KOPT-K1 (cell line): Measurements from ENCODE around the gene TAPT1.
"Not testable (repeated sequence)": the region's sequence is repeated elsewhere in the genome, so short reads cannot be mapped to it uniquely, and the experiment has no call there.

Experiments
- H3K27ac ChIP-seq: fragments of 200-600 bp; sonication (generic); 2 replicates; pipeline ENCODE4 v1.5.1; 2016; ENCODE audit warnings: antibody characterized with exemption, mild to moderate bottlenecking, low read depth, low read length; ENCODE audit not compliant: poor library complexity, severe bottlenecking
- H3K36me3 ChIP-seq: fragments of 200-600 bp; sonication (generic); 2 replicates; pipeline ENCODE4 v1.5.1; 2017; ENCODE audit warnings: antibody characterized with exemption, mild to moderate bottlenecking, low read length, moderate library complexity; ENCODE audit not compliant: insufficient read depth
- H3K9me3 ChIP-seq: fragments of 200-600 bp; sonication (generic); 2 replicates; pipeline ENCODE4 v1.5.1; 2017; ENCODE audit warnings: antibody characterized with exemption, low read length, mild to moderate bottlenecking; ENCODE audit not compliant: insufficient read depth, poor library complexity, severe bottlenecking

Gene TAPT1

DNA sequence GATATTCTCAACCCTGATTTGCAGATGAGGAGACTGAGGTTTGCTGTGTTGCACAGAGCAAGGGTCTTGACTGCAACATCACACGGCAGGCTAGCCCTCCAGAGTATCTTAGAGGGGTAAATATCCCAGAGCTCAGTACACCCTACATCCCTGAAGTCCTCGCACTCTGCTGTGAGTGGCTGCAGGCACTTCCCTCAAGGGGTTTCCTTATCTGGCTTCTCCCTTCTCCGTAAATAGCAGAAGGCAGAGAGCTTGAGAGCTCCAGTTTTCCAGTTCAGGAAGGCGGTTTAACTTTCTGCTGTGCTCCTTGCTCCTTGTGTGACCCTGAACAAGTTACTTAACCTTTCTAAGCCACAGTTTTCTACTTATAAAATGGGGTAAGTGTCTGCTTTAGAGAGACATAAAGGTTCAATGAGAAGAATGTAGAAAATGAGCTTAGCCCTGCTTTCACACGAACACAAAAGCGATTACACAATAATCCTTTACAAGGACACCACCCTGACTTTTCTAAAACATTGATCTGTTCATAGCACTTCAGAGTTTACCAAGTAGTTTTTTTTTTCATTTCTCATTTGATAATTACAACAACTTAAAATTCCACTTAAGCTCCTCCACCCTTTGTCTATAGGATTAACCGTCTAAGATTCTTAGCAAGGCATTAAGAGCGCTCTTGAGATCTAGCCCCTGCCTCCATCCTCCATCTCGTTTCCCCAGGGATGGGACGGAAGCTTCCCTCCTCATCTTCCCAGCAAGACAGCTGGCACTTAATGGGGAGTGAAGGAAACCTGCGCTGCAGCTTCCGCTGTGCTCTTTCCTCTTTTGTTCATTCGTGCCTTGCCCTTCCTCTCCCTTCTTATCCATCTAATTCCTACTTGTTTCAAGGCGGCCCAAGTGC, 68.4 kb downstream of the TAPT1 start:
- Histone ChIP-seq H3K36me3 (peaks cover 30% of the 10 kb centered on the region), H3K27ac (no peak overlapping the region), H3K9me3 (no peaks in the 10 kb centered on the region)

DNA sequence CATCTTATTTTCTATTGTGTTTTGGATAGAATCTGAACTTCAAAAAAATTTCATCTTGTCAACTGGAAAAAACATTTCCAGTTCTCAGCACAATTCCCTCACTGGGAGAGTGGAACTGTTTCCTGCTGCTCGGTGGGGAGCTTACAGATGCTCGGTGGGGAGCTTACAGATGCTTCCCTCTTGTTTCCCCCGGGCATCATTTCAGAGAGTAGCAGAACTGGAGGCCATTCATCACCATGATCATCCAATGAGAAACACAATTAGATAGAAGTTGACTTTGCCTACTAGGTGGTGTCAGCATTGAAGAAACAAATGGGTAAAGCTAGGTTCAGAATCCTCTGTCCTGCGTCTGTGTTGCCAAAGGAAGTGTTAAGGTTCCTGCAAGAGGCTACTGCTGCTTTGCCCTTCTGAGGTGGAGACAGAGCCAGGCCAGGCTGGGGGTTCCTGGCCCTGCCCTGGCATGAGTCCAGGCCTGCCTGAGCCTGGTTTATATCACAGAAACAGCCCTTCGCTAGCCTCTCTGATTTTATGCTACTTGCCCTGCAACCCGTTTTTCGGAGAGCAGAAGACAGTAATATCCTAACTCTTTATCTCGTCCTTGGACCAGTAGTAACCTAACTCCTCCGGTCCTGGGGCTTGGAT, 70.6 kb downstream of the TAPT1 start:
- H3K27ac ChIP-seq: no peak overlapping the region
- no peaks in the 10 kb centered on the region for H3K9me3 ChIP-seq
- H3K36me3 ChIP-seq: peaks cover 9% of the 10 kb centered on the region

DNA sequence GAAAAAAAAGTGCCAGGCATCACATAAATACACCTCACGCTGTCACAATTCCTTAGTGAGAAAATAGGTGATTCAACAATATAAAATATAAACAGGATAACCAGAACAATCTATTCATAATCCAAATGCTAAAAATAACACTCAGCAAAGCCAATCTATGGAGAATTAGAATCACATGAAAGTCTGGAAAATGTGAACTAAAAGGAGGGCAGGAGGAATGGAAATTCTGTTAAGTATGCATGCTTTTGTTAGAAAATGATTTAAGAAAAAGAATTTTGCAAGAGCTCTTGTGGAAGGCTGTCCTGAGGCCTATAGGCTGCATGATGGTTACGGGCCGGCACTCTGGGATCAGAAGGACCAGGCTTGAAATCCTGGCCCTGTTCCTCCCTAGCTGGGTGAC, 71.8 kb downstream of the TAPT1 start:
- Histone ChIP-seq H3K9me3 (no peaks in the 10 kb centered on the region), H3K27ac (no peak overlapping the region), H3K36me3 (no peaks in the 10 kb centered on the region)

DNA sequence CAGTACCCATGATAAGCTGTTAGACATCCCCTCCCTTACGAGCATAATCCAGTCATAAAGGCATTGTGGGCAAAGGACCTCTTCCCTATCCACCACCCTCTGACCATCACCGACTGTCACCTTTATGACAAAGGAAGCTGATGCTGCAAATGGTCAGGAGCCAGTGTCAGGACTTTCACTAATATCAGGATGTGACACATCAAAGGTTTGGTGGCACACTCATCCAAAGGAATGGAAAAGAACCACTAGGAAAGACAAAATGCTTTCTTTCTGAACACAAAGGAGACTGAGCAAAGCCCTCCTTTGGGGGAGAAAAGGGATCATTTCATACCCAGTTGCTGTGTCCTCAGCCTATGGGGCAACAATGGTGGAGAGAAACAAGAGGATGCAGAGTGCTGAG, 75.6 kb downstream of the TAPT1 start:
- Histone ChIP-seq H3K9me3 (no peaks in the 10 kb centered on the region), H3K36me3 (no peaks in the 10 kb centered on the region), H3K27ac (no peak overlapping the region)

DNA sequence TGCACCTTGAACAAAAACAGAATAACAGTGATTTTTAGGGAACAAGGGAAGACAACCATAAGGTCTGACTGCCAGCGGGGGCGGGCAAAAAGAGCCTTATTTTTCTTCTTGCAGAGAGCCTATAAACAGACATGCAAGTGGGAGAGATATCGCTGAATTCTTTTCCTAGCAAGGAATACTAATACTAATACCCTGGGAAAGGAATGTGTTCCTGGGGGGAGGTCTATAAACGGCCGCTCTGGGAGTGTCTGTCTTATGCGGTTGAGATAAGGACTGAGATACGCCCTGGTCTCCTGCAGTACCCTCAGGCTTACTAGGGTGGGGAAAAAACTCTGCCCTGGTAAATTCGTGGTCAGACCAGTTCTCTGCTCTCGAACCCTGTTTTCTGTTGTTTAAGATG, 81.4 kb downstream of the TAPT1 start:
- H3K36me3 ChIP-seq, H3K9me3 ChIP-seq, H3K27ac ChIP-seq: not testable (repeated sequence)

- Histone ChIP-seq H3K36me3 (no peaks in the 10 kb centered on the region), H3K9me3 (peaks cover 5% of the 10 kb centered on the region), H3K27ac (no peak overlapping the region)
These were observed 83.5 kb downstream of the TAPT1 start for GRCh38 chr4:16142598-16143310.

GRCh38 chr4:16140879-16141249, 85.4 kb downstream of the TAPT1 start:
- peaks cover 5% of the 10 kb centered on the region for H3K9me3 ChIP-seq
- no peak overlapping the region for H3K27ac ChIP-seq
- H3K36me3 ChIP-seq: no peaks in the 10 kb centered on the region

DNA sequence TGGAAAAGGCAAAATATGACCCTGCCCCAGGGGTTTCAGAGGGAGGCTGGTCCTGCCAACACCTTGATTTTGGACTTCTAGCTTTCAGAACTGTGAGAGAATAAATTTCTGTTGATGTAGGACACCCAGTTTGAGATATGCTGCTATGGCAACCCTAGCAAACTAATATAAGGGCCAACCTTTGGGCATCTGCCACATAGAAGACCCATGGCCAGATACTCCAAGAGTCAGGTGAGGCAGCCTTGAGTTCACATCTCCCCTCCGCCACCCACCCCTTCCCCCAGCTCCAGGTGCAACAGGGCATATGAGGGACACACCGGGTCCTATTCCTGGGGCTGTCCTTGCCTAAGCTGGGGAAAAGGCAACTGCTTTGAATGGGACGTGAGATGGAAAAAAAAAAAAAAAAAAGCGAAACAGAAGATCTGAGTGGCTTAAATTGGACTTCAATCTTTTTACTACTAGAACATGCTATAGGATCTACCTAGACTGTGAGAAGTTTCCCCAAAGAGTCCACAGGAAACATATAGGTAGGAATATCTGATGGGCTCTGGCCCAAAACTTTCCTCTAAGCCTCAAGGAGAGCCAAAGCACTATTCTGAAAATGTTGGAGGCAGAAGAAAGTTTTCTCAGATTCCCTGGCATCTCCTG, 85.9 kb downstream of the TAPT1 start:
- Histone ChIP-seq H3K27ac (no peak overlapping the region), H3K9me3 (peaks cover 3% of the 10 kb centered on the region), H3K36me3 (no peaks in the 10 kb centered on the region)

DNA sequence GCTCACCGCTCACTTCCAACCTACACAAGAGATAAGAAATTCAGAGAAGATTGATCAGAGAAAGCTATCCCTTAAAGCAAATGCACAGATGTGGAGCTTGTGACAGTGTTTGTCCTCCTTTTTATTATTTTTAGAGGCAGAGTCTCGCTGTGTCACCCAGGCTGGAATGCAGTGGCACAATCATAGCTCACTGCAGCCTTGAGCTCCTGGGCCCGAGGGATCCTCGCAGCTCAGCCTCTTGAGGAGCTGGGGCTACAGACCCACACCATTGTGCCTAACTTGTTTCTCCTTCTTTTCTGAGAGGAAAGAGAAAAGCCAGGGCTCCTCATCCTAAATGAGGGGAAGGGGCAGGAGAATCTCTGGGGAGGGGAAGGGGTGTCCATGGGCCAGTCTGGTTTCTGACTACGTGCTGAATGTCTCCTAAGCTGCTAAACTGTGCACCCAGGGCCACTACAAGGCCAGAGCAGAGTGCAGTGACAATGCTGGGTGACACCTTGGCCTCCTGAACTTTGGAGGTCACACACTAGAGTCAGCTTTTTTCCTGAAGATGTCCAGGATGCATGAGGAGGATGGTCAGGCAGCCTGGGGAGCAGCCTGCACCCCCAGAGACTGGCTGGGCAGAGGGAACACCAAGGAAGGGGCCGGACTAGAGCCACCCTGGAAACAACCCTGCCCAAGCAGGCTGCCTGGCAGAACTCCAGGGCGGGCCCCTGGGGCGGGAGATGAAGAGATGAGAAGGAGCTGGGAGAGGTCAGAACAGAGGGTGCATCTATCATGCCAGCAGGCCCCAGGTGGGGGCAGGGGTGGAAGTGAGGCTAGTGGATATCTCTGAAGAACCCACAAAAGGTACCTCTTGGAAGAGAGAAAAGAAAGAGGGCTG, 87.0 kb downstream of the TAPT1 start:
- H3K27ac ChIP-seq: no peak overlapping the region
- no peaks in the 10 kb centered on the region for H3K9me3 ChIP-seq
- no peaks in the 10 kb centered on the region for H3K36me3 ChIP-seq

GRCh38 chr4:16136827-16137226, 89.4 kb downstream of the TAPT1 start:
- no peaks in the 10 kb centered on the region for H3K36me3 ChIP-seq
- H3K27ac ChIP-seq: no peak overlapping the region
- no peaks in the 10 kb centered on the region for H3K9me3 ChIP-seq

DNA sequence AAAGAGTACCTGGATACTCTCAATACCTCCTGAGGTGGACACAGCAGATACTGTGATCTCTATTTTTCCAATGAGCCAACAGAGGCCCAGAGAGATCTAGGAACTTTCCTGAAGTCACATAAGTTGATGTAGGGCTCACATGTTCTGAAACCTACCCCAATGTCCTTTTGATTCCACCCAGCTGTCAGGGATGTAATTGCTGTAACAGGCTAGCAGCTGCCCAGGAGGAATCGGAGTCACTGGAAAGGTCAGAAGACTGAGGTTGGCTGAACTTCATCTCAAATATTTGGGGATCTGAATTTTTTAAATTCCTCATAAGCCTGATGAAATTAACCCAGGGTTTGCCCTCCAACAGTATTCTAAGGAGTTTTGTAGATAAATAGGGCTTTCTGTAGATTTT, 90.0 kb downstream of the TAPT1 start:
- no peak overlapping the region for H3K27ac ChIP-seq
- no peaks in the 10 kb centered on the region for H3K36me3 ChIP-seq
- H3K9me3 ChIP-seq: no peaks in the 10 kb centered on the region

DNA sequence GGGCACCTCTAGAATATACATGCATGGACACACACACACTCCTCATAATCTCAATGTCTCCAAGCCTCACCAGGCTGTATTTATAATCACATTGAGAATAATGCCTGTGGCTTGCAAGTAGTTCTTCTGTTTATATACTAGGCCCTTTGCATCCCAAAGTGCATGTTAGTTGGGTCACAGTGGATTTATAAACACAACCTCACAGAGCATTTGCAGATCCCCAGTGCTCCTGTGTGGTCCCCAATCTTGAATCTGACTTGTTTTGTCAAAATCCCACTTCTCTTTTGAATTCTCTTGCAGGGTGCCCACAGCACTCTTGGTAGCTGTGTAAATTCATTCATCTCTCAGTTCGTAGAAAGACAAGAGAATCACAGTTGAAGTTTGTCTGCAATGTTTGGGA, 92.9 kb downstream of the TAPT1 start:
- H3K27ac ChIP-seq: no peak overlapping the region
- no peaks in the 10 kb centered on the region for H3K9me3 ChIP-seq
- no peaks in the 10 kb centered on the region for H3K36me3 ChIP-seq

DNA sequence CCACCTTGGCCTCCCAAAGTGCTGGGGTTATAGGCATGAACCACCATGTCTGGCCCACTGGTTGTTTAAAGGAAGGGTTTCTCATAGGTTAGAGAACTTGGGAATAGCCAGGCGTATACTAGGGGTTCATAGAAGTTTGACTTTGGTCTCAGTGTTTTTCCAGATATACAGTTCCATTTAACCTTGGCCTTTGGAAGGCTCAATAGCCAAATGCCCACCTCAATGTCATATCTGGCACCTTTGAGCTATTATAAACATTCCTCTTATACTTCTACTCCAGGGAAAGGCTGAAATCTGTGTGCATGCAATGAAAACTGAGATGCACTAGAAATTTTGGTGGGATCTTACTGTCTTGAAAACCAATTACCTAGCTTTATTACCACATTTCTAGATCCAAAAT, 95.0 kb downstream of the TAPT1 start:
- Histone ChIP-seq H3K9me3 (no peaks in the 10 kb centered on the region), H3K27ac (no peak overlapping the region), H3K36me3 (no peaks in the 10 kb centered on the region)

DNA sequence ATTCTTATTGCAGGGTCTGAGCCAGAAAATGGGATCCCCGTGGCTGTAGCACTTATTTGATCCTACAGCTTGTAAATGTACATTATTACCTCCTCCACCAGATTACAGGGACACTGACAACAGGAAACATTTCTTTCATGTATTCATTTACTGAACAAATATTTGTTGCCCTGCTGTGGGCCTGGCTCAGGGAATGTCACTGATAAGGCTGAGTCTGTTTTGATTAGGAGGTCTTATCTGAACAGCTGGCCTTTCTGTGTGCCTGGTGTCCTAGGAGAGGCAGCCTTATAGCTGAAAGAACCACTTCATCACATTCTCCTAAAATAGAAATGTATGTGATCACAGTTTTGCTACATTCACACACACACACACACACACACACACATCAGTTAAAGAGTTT, 96.9 kb downstream of the TAPT1 start:
- Histone ChIP-seq H3K9me3 (no peaks in the 10 kb centered on the region), H3K27ac (no peak overlapping the region), H3K36me3 (no peaks in the 10 kb centered on the region)
